Measurements from ENCODE around the gene CHST12. TPM values are rescaled to one million over a fixed set of nuclear protein-coding genes. Genes with fewer than 3 reads are reported as not detected.

Gene CHST12
- total RNA-seq, 1 experiment from 2014 or later: 12.9 TPM

DNA sequence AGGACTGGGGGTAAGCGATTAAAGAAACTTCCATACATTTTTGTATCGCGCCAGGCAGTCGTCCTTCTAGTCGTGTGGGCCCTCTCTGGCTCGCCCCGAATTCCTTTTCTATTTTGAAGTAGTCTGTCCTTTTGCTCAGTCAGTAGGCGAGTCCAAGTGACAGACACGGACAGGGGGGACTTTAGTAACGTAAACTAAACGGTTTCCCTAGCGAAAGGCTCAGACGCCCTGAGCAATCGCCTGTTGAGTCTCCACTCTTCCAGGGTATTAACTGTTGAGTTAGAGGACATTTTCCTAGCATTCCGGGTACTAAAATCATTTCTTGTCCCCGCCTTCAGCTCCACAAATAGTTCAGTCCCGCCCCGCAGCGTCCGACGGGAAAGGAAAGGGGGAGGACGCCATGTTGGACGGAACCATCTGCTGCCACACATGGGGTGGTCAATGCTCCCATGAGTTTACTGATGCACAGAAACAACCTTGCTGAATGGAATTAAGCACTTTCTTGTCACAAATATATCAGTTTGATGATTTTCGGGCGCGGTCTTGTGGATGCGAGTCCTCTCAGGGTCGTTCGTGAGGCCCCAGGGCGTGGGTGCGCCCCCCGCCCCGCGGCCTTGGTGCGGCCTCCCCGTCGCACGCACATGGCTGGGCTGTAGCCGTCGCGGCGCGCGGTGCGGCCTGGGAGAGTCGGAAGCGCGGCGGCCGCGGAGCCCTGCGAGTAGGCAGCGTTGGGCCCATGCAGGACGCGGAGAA, 49.0 kb upstream of the CHST12 start, which contains the start of gene EIF3B:
Gene EIF3B (plus strand): TSS at position 642 of the 753 bp plus-strand sequence. CDS start 95 bp downstream, at position 737.
- intact Hi-C loops (cut with micrococcal nuclease): loop anchor here (10.0 kb wide), 1 partner anchor 780 kb away; the partner anchor contains the start of gene PSMG3
- H3K36me3 ChIP-seq (ENCODE audit: low read depth, low read length): peaks cover 30% of the 10 kb centered on the region
- H3K27me3 ChIP-seq (ENCODE audit: low read length): no peaks in the 10 kb centered on the region
- ChIA-PET CTCF (no interaction called here), POLR2A (ENCODE audit: unreplicated experiment) (interaction anchor here (1.0 kb wide), 1 partner anchor 49 kb away, joined by 4 read pairs; the partner anchor contains the start of gene CHST12)
- peaks cover 41% of the 10 kb centered on the region for H4K20me1 ChIP-seq (ENCODE audit: low read length)
- H3K4me2 ChIP-seq (ENCODE audit: low read length): peak within 1 kb of the TSS; percentile 100
- TF ChIP-seq, protein P1, sequence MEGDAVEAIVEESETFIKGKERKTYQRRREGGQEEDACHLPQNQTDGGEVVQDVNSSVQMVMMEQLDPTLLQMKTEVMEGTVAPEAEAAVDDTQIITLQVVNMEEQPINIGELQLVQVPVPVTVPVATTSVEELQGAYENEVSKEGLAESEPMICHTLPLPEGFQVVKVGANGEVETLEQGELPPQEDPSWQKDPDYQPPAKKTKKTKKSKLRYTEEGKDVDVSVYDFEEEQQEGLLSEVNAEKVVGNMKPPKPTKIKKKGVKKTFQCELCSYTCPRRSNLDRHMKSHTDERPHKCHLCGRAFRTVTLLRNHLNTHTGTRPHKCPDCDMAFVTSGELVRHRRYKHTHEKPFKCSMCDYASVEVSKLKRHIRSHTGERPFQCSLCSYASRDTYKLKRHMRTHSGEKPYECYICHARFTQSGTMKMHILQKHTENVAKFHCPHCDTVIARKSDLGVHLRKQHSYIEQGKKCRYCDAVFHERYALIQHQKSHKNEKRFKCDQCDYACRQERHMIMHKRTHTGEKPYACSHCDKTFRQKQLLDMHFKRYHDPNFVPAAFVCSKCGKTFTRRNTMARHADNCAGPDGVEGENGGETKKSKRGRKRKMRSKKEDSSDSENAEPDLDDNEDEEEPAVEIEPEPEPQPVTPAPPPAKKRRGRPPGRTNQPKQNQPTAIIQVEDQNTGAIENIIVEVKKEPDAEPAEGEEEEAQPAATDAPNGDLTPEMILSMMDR (conservative IDR thresholded peaks at IDR 0.05; ENCODE audit: low read depth, low read length): no peak
- TF ChIP-seq EZH2 (IDR thresholded peaks at IDR 0.05; ENCODE audit: low read length, unreplicated experiment) (no peak), EZH2phosphoT487 (IDR thresholded peaks at IDR 0.05; ENCODE audit: borderline replicate concordance, low read length) (no peak)
- peak; percentile 85 for DNase-seq
- ATAC-seq: peak; percentile 87
- H3K9me3 ChIP-seq (ENCODE audit: low read length): no peaks in the 10 kb centered on the region
- H3K9ac ChIP-seq (ENCODE audit: low read length): peak within 1 kb of the TSS; percentile 100
- peak within 1 kb of the TSS; percentile 99 for H3K4me3 ChIP-seq (ENCODE audit: low read length)
- no peaks in the 10 kb centered on the region for H3K9me2 ChIP-seq (replicated peaks; ENCODE audit: low read length)
- H3F3A ChIP-seq (ENCODE audit: low read length, unreplicated experiment): no peaks in the 10 kb centered on the region
- H3K4me1 ChIP-seq (ENCODE audit: insufficient read depth, low read length): peaks cover 25% of the 10 kb centered on the region
- peak within 1 kb of the TSS; percentile 88 for H2AFZ ChIP-seq (ENCODE audit: low read length)
- peaks cover 79% of the 10 kb centered on the region for H3K79me2 ChIP-seq (ENCODE audit: low read length)
- no TSS peak for BruUV-seq (replicated peaks)
- peak within 1 kb of the TSS; percentile 94 for H3K27ac ChIP-seq (ENCODE audit: low read length)

DNA sequence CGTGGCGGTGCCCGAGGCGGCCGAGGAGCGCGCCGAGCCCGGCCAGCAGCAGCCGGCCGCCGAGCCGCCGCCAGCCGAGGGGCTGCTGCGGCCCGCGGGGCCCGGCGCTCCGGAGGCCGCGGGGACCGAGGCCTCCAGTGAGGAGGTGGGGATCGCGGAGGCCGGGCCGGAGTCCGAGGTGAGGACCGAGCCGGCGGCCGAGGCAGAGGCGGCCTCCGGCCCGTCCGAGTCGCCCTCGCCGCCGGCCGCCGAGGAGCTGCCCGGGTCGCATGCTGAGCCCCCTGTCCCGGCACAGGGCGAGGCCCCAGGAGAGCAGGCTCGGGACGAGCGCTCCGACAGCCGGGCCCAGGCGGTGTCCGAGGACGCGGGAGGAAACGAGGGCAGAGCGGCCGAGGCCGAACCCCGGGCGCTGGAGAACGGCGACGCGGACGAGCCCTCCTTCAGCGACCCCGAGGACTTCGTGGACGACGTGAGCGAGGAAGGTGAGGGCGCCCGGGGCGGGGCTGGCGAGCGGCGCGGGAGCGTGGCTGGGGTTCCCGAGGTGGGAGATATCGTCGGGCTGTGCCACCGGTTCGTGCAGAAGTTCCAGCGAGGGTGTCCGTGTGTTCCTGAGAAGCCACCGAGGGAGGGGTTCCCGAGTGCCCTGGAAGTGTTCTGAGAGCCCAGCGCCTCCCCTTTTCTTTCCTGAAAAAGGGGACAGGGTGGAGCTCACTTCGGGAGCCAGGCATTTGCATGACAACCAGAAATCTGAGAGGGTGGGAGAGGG, 48.3 kb upstream of the CHST12 start:
- intact Hi-C loops (cut with micrococcal nuclease): loop anchor here (10.0 kb wide), 1 partner anchor 780 kb away; the partner anchor contains the start of gene PSMG3
- no TSS peak for BruUV-seq (replicated peaks)
- DNase-seq: no peak

More for the DNA sequence above, 48.3 kb upstream of the CHST12 start:
- Histone ChIP-seq H3F3A (ENCODE audit: low read length, unreplicated experiment) (no peaks in the 10 kb centered on the region), H3K27ac (ENCODE audit: low read length) (peak overlapping the region; percentile 31), H3K9ac (ENCODE audit: low read length) (peak overlapping the region; percentile 100), H3K4me3 (ENCODE audit: low read length) (peak overlapping the region; percentile 99), H3K27me3 (ENCODE audit: low read length) (no peaks in the 10 kb centered on the region), H2AFZ (ENCODE audit: low read length) (no peak overlapping the region), H3K4me1 (ENCODE audit: insufficient read depth, low read length) (peaks cover 25% of the 10 kb centered on the region), H3K9me2 (replicated peaks; ENCODE audit: low read length) (no peaks in the 10 kb centered on the region), H3K36me3 (ENCODE audit: low read depth, low read length) (peaks cover 38% of the 10 kb centered on the region), H3K9me3 (ENCODE audit: low read length) (no peaks in the 10 kb centered on the region), H3K79me2 (ENCODE audit: low read length) (peaks cover 80% of the 10 kb centered on the region), H4K20me1 (ENCODE audit: low read length) (peaks cover 49% of the 10 kb centered on the region), H3K4me2 (ENCODE audit: low read length) (peak overlapping the region; percentile 100)
- ChIA-PET CTCF (no interaction called here), POLR2A (ENCODE audit: unreplicated experiment) (interaction anchor here (0.7 kb wide), 1 partner anchor 785 kb away, joined by 3 read pairs; no protein-coding TSS in a partner anchor)
- TF ChIP-seq, protein P1 (conservative IDR thresholded peaks at IDR 0.05; ENCODE audit: low read depth, low read length): no peak
- no peak for TF ChIP-seq EZH2phosphoT487 (IDR thresholded peaks at IDR 0.05; ENCODE audit: borderline replicate concordance, low read length)
- TF ChIP-seq EZH2 (IDR thresholded peaks at IDR 0.05; ENCODE audit: low read length, unreplicated experiment): no peak
- ATAC-seq: peak; percentile 3
